Transverse colon (tissue), 4 donors: ENCODE data around the gene ARHGAP22. TPM values are rescaled to one million over a fixed set of nuclear protein-coding genes. Genes with fewer than 3 reads are reported as not detected.

Source experiments
- DNase-seq: peaks from one replicate; pipeline ENCODE4 v3.0.0-alpha.2; 2019
- H3K27ac ChIP-seq, 4 donors: fragments of 200-600 bp; sonication (generic); 2 replicates each; pipeline ENCODE4 v1.5.1; 2016 to 2018; ENCODE audit warnings: inconsistent platforms in 4 of 4
- H3K27me3 ChIP-seq: fragments of 200-600 bp; sonication (generic); 2 replicates; pipeline ENCODE4 v1.5.1; 2017; ENCODE audit warnings: inconsistent platforms
- H3K36me3 ChIP-seq, 4 donors: fragments of 200-600 bp; sonication (generic); 2 replicates each; pipeline ENCODE4 v1.5.1; 2017 to 2019; ENCODE audit warnings: inconsistent platforms in 4 of 4
- H3K4me1 ChIP-seq, 4 donors: fragments of 200-600 bp; sonication (generic); 2 replicates each; pipeline ENCODE4 v1.5.1; 2017 to 2020; ENCODE audit warnings: inconsistent platforms in 4 of 4
- H3K4me3 ChIP-seq, 4 donors: fragments of 200-600 bp; sonication (generic); 1 replicate in 1 of 4; 2 replicates in 3 of 4; pipeline versions ENCODE4 v1.5.1 to v1.6.1; 2017 to 2019; ENCODE audit warnings: inconsistent platforms in 4 of 4
- H3K9me3 ChIP-seq, 2 donors: fragments of 200-600 bp; sonication (generic); 2 replicates each; pipeline ENCODE4 v1.5.1; 2017 to 2019; ENCODE audit warnings: inconsistent platforms in 2 of 2
- EP300 ChIP-seq: sonication (generic); formaldehyde crosslinking; IDR thresholded peaks from one replicate; pipeline ENCODE4 v1.6.1; 2017; ENCODE audit warnings: antibody characterized with exemption, low read depth
- POLR2A ChIP-seq: fragments of 450-650 bp; IDR thresholded peaks from one replicate; pipeline ENCODE4 v1.6.1; 2016; ENCODE audit warnings: antibody characterized with exemption, mild to moderate bottlenecking, moderate library complexity
- POLR2AphosphoS5 ChIP-seq, 3 donors: sonication (generic); formaldehyde crosslinking; IDR thresholded peaks; one replicate each; pipeline ENCODE4 v1.6.1; 2016; ENCODE audit warnings: antibody characterized with exemption in 3 of 3
- WGBS, 2 donors: methylation state at CpG; one replicate each; pipeline ENCODE4 v1.1.5; 2018; ENCODE audit warnings: low coverage in 1 of 2; 5-methylcytosine and 5-hydroxymethylcytosine counted together
- in situ Hi-C, 4 donors: fragments of 200-750 bp; cut with MboI; loops; one replicate each; pipeline versions ENCODE4 v1.15.0 to v1.15.1; 2017; ENCODE audit warnings: low sequenced_read_pairs in 3 of 4, low pct_ligation_motif_present in 1 of 4, low pct_unique_long_range_greater_than_20kb in 1 of 4
- intact Hi-C: fragments of 100-400 bp; cut with DNase I; formaldehyde crosslinking; loops from one replicate; pipeline ENCODE4 v1.15.1; 2023; ENCODE audit warnings: low total_unique reads
- total RNA-seq, 4 donors: library from RNA; depleted of rRNA; stranded (reverse); fragments of >200 nt; gene quantifications; one replicate each; pipeline ENCODE4 v1.1.0, GENCODE V29; 2016
- TF ChIP-seq, protein P1 (sequence below), 5 experiments: fragments of 200-600 bp in 3 of 5; fragments of 450-650 bp in 2 of 5; sonication (generic) in 3 of 5; IDR thresholded peaks; 1 replicate in 2 of 5; 2 replicates in 3 of 5; pipeline ENCODE4 v1.5.1; 2016 to 2017; ENCODE audit warnings: antibody characterized with exemption in 5 of 5, inconsistent platforms in 3 of 5, mild to moderate bottlenecking in 2 of 5, moderate library complexity in 1 of 5

ARHGAP22 gene
- total RNA-seq, 4 donors from 2014 or later, result 1.4 to 3.4 (median 1.7) TPM; not detected in 1

GRCh38 chr10:48568546-48568945, 36.3 kb downstream of the ARHGAP22 start:
- Histone ChIP-seq H3K4me3 (no peak overlapping the region), H3K36me3 (no peaks in the 10 kb centered on the region), H3K4me1 (no peaks in the 10 kb centered on the region), H3K27me3 (no peaks in the 10 kb centered on the region), H3K9me3 (no peaks in the 10 kb centered on the region), H3K27ac (no peak overlapping the region)
- 96% methylated on average over 7 of the region's 8 CpGs; no CpG with 5 or more reads in 1 of the 2 donors for whole genome bisulfite sequencing, 2 donors
- in situ Hi-C loops (no loop called here), intact Hi-C loops (no loop called here)
- TF ChIP-seq POLR2A (no peak), EP300 (no peak), POLR2AphosphoS5 (IDR thresholded peaks at IDR 0.05) (no peak)
- TF ChIP-seq, protein P1, sequence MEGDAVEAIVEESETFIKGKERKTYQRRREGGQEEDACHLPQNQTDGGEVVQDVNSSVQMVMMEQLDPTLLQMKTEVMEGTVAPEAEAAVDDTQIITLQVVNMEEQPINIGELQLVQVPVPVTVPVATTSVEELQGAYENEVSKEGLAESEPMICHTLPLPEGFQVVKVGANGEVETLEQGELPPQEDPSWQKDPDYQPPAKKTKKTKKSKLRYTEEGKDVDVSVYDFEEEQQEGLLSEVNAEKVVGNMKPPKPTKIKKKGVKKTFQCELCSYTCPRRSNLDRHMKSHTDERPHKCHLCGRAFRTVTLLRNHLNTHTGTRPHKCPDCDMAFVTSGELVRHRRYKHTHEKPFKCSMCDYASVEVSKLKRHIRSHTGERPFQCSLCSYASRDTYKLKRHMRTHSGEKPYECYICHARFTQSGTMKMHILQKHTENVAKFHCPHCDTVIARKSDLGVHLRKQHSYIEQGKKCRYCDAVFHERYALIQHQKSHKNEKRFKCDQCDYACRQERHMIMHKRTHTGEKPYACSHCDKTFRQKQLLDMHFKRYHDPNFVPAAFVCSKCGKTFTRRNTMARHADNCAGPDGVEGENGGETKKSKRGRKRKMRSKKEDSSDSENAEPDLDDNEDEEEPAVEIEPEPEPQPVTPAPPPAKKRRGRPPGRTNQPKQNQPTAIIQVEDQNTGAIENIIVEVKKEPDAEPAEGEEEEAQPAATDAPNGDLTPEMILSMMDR (IDR thresholded peaks at IDR 0.05), result no peak
- no peak for DNase-seq

GRCh38 chr10:48568131-48568530, 36.7 kb downstream of the ARHGAP22 start:
- no peak overlapping the region for H3K4me3 ChIP-seq
- no peaks in the 10 kb centered on the region for H3K4me1 ChIP-seq
- no peak overlapping the region for H3K27ac ChIP-seq
- H3K27me3 ChIP-seq, result no peaks in the 10 kb centered on the region
- in situ Hi-C loops, result no loop called here
- H3K36me3 ChIP-seq, result no peaks in the 10 kb centered on the region
- TF ChIP-seq EP300 (no peak), POLR2A (no peak)
- TF ChIP-seq, protein P1 (IDR thresholded peaks at IDR 0.05), result no peak
- no peaks in the 10 kb centered on the region for H3K9me3 ChIP-seq
- WGBS, 2 donors, result 78% methylated on average over 4 of the region's 4 CpGs; no CpG with 5 or more reads in 1 of the 2 donors
- no peak for DNase-seq
- intact Hi-C loops, result no loop called here

GRCh38 chr10:48567346-48567745, 37.5 kb downstream of the ARHGAP22 start:
- DNase-seq, result no peak
- Histone ChIP-seq H3K9me3 (no peaks in the 10 kb centered on the region), H3K4me3 (no peak overlapping the region), H3K27ac (no peak overlapping the region), H3K36me3 (no peaks in the 10 kb centered on the region), H3K27me3 (no peaks in the 10 kb centered on the region), H3K4me1 (no peaks in the 10 kb centered on the region)
- TF ChIP-seq POLR2A, result no peak
- TF ChIP-seq POLR2AphosphoS5 (IDR thresholded peaks at IDR 0.05), result no peak
- TF ChIP-seq, protein P1 (IDR thresholded peaks at IDR 0.05), result no peak
- TF ChIP-seq EP300, result no peak
- in situ Hi-C loops, result no loop called here
- intact Hi-C loops, result no loop called here
- whole genome bisulfite sequencing, 2 donors, result 80% methylated on average over 3 of the region's 3 CpGs; no CpG with 5 or more reads in 1 of the 2 donors

GRCh38 chr10:48564466-48565160, 40.3 kb downstream of the ARHGAP22 start:
- Histone ChIP-seq H3K36me3 (no peaks in the 10 kb centered on the region), H3K27ac (no peak overlapping the region), H3K4me1 (no peaks in the 10 kb centered on the region), H3K27me3 (no peaks in the 10 kb centered on the region), H3K9me3 (no peaks in the 10 kb centered on the region), H3K4me3 (no peak overlapping the region)
- 49 to 60% methylated on average over 1 to 9 of the region's 9 CpGs for WGBS, 2 donors
- in situ Hi-C loops (no loop called here), intact Hi-C loops (no loop called here)
- TF ChIP-seq, protein P1 (IDR thresholded peaks at IDR 0.05), result no peak
- TF ChIP-seq EP300 (no peak), POLR2A (no peak), POLR2AphosphoS5 (IDR thresholded peaks at IDR 0.05) (no peak)
- no peak for DNase-seq
